Peyer's patch (tissue), 4 donors: ENCODE data around the gene WDR55.
"Not testable (repeated sequence)": the region's sequence is repeated elsewhere in the genome, so short reads cannot be mapped to it uniquely, and the experiment has no call there.

Experiments
- POLR2A ChIP-seq, 2 donors: fragments of 450-650 bp; IDR thresholded peaks; one replicate each; pipeline ENCODE4 v1.5.1; 2017; ENCODE audit warnings: antibody characterized with exemption in 2 of 2, mild to moderate bottlenecking in 2 of 2, moderate library complexity in 2 of 2
- TF ChIP-seq, protein P1 (sequence below), 6 experiments: fragments of 450-650 bp in 4 of 6; fragments of 200-600 bp in 2 of 6; sonication (generic) in 1 of 6; IDR thresholded peaks; one replicate each; pipeline ENCODE4 v1.5.1; 2017 to 2019; ENCODE audit warnings: antibody characterized with exemption in 6 of 6, mild to moderate bottlenecking in 3 of 6, moderate library complexity in 1 of 6

DNA sequence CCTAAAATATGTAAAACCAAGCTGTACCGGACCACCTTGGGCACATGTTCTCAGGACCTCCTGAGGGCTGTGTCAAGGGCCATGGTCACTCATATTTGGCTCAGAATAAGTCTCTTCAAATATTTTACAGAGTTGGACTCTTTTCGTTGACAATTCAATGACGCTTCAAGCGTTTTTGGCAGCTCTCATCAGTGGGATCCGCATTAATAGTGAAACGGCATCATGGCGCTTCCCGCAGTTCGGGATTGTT lies 25.9 kb upstream of the WDR55 start:
- TF ChIP-seq, protein P1, sequence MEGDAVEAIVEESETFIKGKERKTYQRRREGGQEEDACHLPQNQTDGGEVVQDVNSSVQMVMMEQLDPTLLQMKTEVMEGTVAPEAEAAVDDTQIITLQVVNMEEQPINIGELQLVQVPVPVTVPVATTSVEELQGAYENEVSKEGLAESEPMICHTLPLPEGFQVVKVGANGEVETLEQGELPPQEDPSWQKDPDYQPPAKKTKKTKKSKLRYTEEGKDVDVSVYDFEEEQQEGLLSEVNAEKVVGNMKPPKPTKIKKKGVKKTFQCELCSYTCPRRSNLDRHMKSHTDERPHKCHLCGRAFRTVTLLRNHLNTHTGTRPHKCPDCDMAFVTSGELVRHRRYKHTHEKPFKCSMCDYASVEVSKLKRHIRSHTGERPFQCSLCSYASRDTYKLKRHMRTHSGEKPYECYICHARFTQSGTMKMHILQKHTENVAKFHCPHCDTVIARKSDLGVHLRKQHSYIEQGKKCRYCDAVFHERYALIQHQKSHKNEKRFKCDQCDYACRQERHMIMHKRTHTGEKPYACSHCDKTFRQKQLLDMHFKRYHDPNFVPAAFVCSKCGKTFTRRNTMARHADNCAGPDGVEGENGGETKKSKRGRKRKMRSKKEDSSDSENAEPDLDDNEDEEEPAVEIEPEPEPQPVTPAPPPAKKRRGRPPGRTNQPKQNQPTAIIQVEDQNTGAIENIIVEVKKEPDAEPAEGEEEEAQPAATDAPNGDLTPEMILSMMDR (IDR thresholded peaks at IDR 0.05), result not testable (repeated sequence)
- not testable (repeated sequence) for TF ChIP-seq POLR2A (IDR thresholded peaks at IDR 0.05)
